ENCODE measurements around the gene CTNND2.

CTNND2 gene

GRCh38 chr5:11785771-11786352 is 118.4 kb downstream of the CTNND2 start:
- H3K27ac ChIP-seq = no peak overlapping the region
- no peak for TF ChIP-seq CTCF (conservative IDR thresholded peaks at IDR 0.05)
- no peak for TF ChIP-seq ZFX (IDR thresholded peaks at IDR 0.05)

- TF ChIP-seq CTCF (conservative IDR thresholded peaks at IDR 0.05) = no peak
- TF ChIP-seq ZFX (IDR thresholded peaks at IDR 0.05) = no peak
- H3K27ac ChIP-seq = no peak overlapping the region
These were observed 123.5 kb downstream of the CTNND2 start for GRCh38 chr5:11780641-11781345.

GRCh38 chr5:11777096-11777495 is 127.2 kb downstream of the CTNND2 start:
- TF ChIP-seq CTCF (conservative IDR thresholded peaks at IDR 0.05) (no peak), ZFX (IDR thresholded peaks at IDR 0.05) (no peak)
- no peak overlapping the region for H3K27ac ChIP-seq

GRCh38 chr5:11770310-11770709 is 133.9 kb downstream of the CTNND2 start:
- no peak overlapping the region for H3K27ac ChIP-seq
- TF ChIP-seq CTCF (conservative IDR thresholded peaks at IDR 0.05) = no peak
- no peak for TF ChIP-seq ZFX (IDR thresholded peaks at IDR 0.05)

GRCh38 chr5:11760934-11761603 is 143.2 kb downstream of the CTNND2 start:
- TF ChIP-seq CTCF (conservative IDR thresholded peaks at IDR 0.05) = no peak
- no peak for TF ChIP-seq ZFX (IDR thresholded peaks at IDR 0.05)
- no peak overlapping the region for H3K27ac ChIP-seq

- TF ChIP-seq ZFX (IDR thresholded peaks at IDR 0.05) (no peak), CTCF (conservative IDR thresholded peaks at IDR 0.05) (no peak)
- H3K27ac ChIP-seq = no peak overlapping the region
These were observed 145.9 kb downstream of the CTNND2 start for GRCh38 chr5:11758321-11758720.

GRCh38 chr5:11757661-11758060 is 146.6 kb downstream of the CTNND2 start:
- no peak overlapping the region for H3K27ac ChIP-seq
- TF ChIP-seq ZFX (IDR thresholded peaks at IDR 0.05) (no peak), CTCF (conservative IDR thresholded peaks at IDR 0.05) (no peak)

Measured in C4-2B (cell line).